Measurements from ENCODE around the gene DIAPH3.

DIAPH3 gene

GRCh38 chr13:59745392-59745788, 418.3 kb downstream of the DIAPH3 start:
- no peak for DNase-seq (ENCODE audit: insufficient read length, low spot score)
- TF ChIP-seq POLR2A (IDR thresholded peaks at IDR 0.05; ENCODE audit: low read depth, low read length): no peak
- FAIRE-seq: no peak

- DNase-seq (ENCODE audit: insufficient read length, low spot score) (no peak), FAIRE-seq (no peak)
- no peak for TF ChIP-seq POLR2A (IDR thresholded peaks at IDR 0.05; ENCODE audit: low read depth, low read length)
Measured at GRCh38 chr13:59744747-59745391, 418.9 kb downstream of the DIAPH3 start.

GRCh38 chr13:59743195-59743594, 420.5 kb downstream of the DIAPH3 start:
- no peak for DNase-seq (ENCODE audit: insufficient read length, low spot score)
- TF ChIP-seq POLR2A (IDR thresholded peaks at IDR 0.05; ENCODE audit: low read depth, low read length): no peak
- no peak for FAIRE-seq

GRCh38 chr13:59742467-59742866, 421.3 kb downstream of the DIAPH3 start:
- DNase-seq (ENCODE audit: insufficient read length, low spot score) (no peak), FAIRE-seq (no peak)

GRCh38 chr13:59738921-59739320, 424.8 kb downstream of the DIAPH3 start:
- DNase-seq (ENCODE audit: insufficient read length, low spot score): no peak
- no peak for FAIRE-seq
- no peak for TF ChIP-seq POLR2A (IDR thresholded peaks at IDR 0.05; ENCODE audit: low read depth, low read length)

More at GRCh38 chr13:59742467-59742866, 421.3 kb downstream of the DIAPH3 start:
- no peak for TF ChIP-seq POLR2A (IDR thresholded peaks at IDR 0.05; ENCODE audit: low read depth, low read length)

GRCh38 chr13:59734393-59734792, 429.3 kb downstream of the DIAPH3 start:
- FAIRE-seq (no peak), DNase-seq (ENCODE audit: insufficient read length, low spot score) (no peak)
- TF ChIP-seq POLR2A (IDR thresholded peaks at IDR 0.05; ENCODE audit: low read depth, low read length): no peak

- TF ChIP-seq POLR2A (IDR thresholded peaks at IDR 0.05; ENCODE audit: low read depth, low read length): no peak
- DNase-seq (ENCODE audit: insufficient read length, low spot score): no peak
- FAIRE-seq: no peak
Measured at GRCh38 chr13:59733744-59734143, 430.0 kb downstream of the DIAPH3 start.

- no peak for TF ChIP-seq POLR2A (IDR thresholded peaks at IDR 0.05; ENCODE audit: low read depth, low read length)
- DNase-seq (ENCODE audit: insufficient read length, low spot score) (no peak), FAIRE-seq (no peak)
Measured at GRCh38 chr13:59730026-59730425, 433.7 kb downstream of the DIAPH3 start.

GRCh38 chr13:59728896-59729545, 434.7 kb downstream of the DIAPH3 start:
- FAIRE-seq: no peak
- no peak for TF ChIP-seq POLR2A (IDR thresholded peaks at IDR 0.05; ENCODE audit: low read depth, low read length)
- no peak for DNase-seq (ENCODE audit: insufficient read length, low spot score)

- no peak for DNase-seq (ENCODE audit: insufficient read length, low spot score)
- TF ChIP-seq POLR2A (IDR thresholded peaks at IDR 0.05; ENCODE audit: low read depth, low read length): no peak
- FAIRE-seq: no peak
Measured at GRCh38 chr13:59721926-59722910, 441.5 kb downstream of the DIAPH3 start.

GRCh38 chr13:59715611-59716010, 448.1 kb downstream of the DIAPH3 start:
- no peak for TF ChIP-seq POLR2A (IDR thresholded peaks at IDR 0.05; ENCODE audit: low read depth, low read length)
- FAIRE-seq (no peak), DNase-seq (ENCODE audit: insufficient read length, low spot score) (no peak)

GRCh38 chr13:59710996-59711701, 452.6 kb downstream of the DIAPH3 start:
- FAIRE-seq (no peak), DNase-seq (ENCODE audit: insufficient read length, low spot score) (no peak)
- TF ChIP-seq POLR2A (IDR thresholded peaks at IDR 0.05; ENCODE audit: low read depth, low read length): no peak

- FAIRE-seq (no peak), DNase-seq (ENCODE audit: insufficient read length, low spot score) (no peak)
- no peak for TF ChIP-seq POLR2A (IDR thresholded peaks at IDR 0.05; ENCODE audit: low read depth, low read length)
Measured at GRCh38 chr13:59710416-59710815, 453.3 kb downstream of the DIAPH3 start.

Measured in H54 (cell line).